ENCODE measurements around the gene PDILT. TPM values are rescaled to one million over a fixed set of nuclear protein-coding genes. Genes with fewer than 3 reads are reported as not detected.

The PDILT gene
- total RNA-seq, 1 donor from 2014 or later, result not detected

DNA sequence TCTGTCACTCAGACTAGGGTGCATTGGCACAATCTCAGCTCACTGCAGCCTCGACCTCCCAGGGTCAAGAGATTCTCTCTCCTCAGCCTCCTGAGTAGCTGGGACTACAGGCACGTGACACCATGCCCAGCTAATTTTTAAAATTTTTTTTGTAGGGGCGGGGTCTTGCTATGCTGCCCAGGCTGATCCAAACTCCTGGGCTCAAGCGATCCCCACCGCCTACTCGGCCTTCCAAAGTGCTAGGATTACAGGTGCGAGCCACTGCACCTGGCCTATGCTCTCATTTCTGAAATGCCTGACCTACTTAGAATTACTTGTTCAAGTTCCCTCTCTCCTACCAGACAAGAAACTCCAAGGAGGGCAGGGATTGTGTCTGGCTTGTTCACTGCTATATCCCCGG, 72.1 kb downstream of the PDILT start:
- no peak overlapping the region for H3K4me3 Mint-ChIP-seq (ENCODE audit: unreplicated experiment)
- H3K9me3 Mint-ChIP-seq (ENCODE audit: unreplicated experiment), result no peaks in the 10 kb centered on the region
- Histone ChIP-seq H3K27ac (ENCODE audit: low read depth, low read length) (no peak overlapping the region), H3K27me3 (ENCODE audit: insufficient read depth, low read length) (no peaks in the 10 kb centered on the region), H3K36me3 (ENCODE audit: insufficient read depth, low read length) (no peaks in the 10 kb centered on the region), H3K4me2 (ENCODE audit: low read length) (no peak overlapping the region), H3K9me3 (ENCODE audit: insufficient read depth, low read depth, low read length) (peaks cover 2% of the 10 kb centered on the region), H3K79me2 (ENCODE audit: insufficient read depth, low read length) (no peaks in the 10 kb centered on the region), H3K4me3 (ENCODE audit: insufficient read depth, low read depth, low read length) (no peak overlapping the region), H4K20me1 (ENCODE audit: insufficient read depth, low read length) (no peaks in the 10 kb centered on the region), H2AFZ (ENCODE audit: low read depth, low read length) (no peak overlapping the region), H3K4me1 (ENCODE audit: insufficient read depth, low read length) (no peaks in the 10 kb centered on the region), H3K9ac (ENCODE audit: low read length) (no peak overlapping the region)
- H3K4me1 Mint-ChIP-seq (ENCODE audit: low read depth, unreplicated experiment), result no peaks in the 10 kb centered on the region
- DNase-seq (ENCODE audit: low read depth), result no peak
- H3K27ac Mint-ChIP-seq (ENCODE audit: unreplicated experiment), result no peak overlapping the region
- no peak for FAIRE-seq
- H3K27me3 Mint-ChIP-seq (ENCODE audit: low read depth, unreplicated experiment), result peaks cover 37% of the 10 kb centered on the region
- no peak for TF ChIP-seq EZH2 (IDR thresholded peaks at IDR 0.05; ENCODE audit: insufficient read depth, low read length)
- no peaks in the 10 kb centered on the region for H3K36me3 Mint-ChIP-seq (ENCODE audit: low read depth, unreplicated experiment)

DNA sequence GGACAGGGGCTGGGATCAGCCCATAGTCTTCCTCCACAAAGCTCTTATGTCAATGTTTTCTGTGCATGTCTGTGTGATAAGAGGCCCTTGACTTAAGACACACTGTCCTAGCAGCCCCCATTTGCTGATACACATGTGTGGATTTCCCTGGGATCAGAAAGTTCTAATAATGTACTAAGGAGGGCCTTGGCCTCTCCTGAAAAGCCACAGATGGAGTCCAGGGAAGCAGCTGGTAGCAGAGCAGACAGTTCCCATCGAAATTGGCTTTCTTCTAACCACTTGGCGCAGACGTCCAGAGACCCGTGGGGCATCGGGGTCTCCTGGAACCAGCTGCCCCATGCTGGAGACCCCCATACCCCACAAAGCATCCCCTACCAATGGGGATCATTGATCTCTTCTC, 72.9 kb downstream of the PDILT start:
- Histone ChIP-seq H3K9me3 (ENCODE audit: insufficient read depth, low read depth, low read length) (peaks cover 2% of the 10 kb centered on the region), H4K20me1 (ENCODE audit: insufficient read depth, low read length) (no peaks in the 10 kb centered on the region), H3K79me2 (ENCODE audit: insufficient read depth, low read length) (no peaks in the 10 kb centered on the region), H3K36me3 (ENCODE audit: insufficient read depth, low read length) (no peaks in the 10 kb centered on the region), H3K4me1 (ENCODE audit: insufficient read depth, low read length) (no peaks in the 10 kb centered on the region), H3K27ac (ENCODE audit: low read depth, low read length) (no peak overlapping the region), H3K9ac (ENCODE audit: low read length) (no peak overlapping the region), H2AFZ (ENCODE audit: low read depth, low read length) (no peak overlapping the region), H3K4me3 (ENCODE audit: insufficient read depth, low read depth, low read length) (no peak overlapping the region), H3K27me3 (ENCODE audit: insufficient read depth, low read length) (no peaks in the 10 kb centered on the region), H3K4me2 (ENCODE audit: low read length) (no peak overlapping the region)
- TF ChIP-seq EZH2 (IDR thresholded peaks at IDR 0.05; ENCODE audit: insufficient read depth, low read length) (no peak), CTCF (IDR thresholded peaks at IDR 0.05; ENCODE audit: insufficient read depth, low read depth, low read length) (no peak)
- Mint-ChIP-seq H3K4me1 (ENCODE audit: low read depth, unreplicated experiment) (no peaks in the 10 kb centered on the region), H3K36me3 (ENCODE audit: low read depth, unreplicated experiment) (no peaks in the 10 kb centered on the region), H3K9me3 (ENCODE audit: unreplicated experiment) (no peaks in the 10 kb centered on the region), H3K27ac (ENCODE audit: unreplicated experiment) (no peak overlapping the region), H3K27me3 (ENCODE audit: low read depth, unreplicated experiment) (peaks cover 31% of the 10 kb centered on the region), H3K4me3 (ENCODE audit: unreplicated experiment) (no peak overlapping the region)
- no peak for DNase-seq (ENCODE audit: low read depth)
- no peak for FAIRE-seq

DNA sequence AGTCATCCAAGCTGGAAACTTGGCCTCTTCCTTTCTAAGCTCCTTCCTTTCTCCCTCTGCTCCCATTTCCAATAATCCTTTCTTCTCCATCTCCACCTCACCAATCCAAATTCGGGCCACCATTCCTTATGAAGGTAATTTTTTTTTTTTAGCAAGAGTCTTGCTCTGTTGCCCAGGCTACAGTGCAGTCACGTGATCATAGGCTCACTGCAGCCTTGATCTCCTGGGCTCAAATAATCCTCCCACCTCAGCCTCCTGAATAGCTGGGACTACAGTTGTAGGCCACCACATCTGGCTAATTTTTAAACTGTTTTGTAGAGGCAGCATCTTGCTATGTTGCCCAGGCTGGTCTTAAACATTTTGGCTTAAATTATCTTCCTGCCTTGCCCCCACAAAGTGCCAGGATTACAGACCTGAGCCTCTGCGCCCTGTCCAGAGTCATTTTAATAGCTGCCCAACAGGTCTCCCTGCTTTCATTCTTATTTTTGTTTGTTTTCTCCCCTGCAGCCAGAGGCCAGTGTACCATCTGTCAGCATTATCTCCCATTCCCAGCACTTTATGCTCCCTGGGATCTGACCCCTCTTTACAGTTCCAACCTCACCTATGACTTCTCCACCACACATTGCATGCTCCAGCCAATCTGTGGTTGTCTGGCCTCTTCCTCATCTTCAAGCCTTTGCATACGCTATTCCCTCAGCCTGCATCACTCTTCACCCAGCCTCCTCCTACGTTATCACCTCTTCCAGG, 75.0 kb downstream of the PDILT start:
- Mint-ChIP-seq H3K9me3 (ENCODE audit: unreplicated experiment) (no peaks in the 10 kb centered on the region), H3K4me1 (ENCODE audit: low read depth, unreplicated experiment) (no peaks in the 10 kb centered on the region), H3K36me3 (ENCODE audit: low read depth, unreplicated experiment) (no peaks in the 10 kb centered on the region), H3K4me3 (ENCODE audit: unreplicated experiment) (no peak overlapping the region), H3K27ac (ENCODE audit: unreplicated experiment) (no peak overlapping the region), H3K27me3 (ENCODE audit: low read depth, unreplicated experiment) (peaks cover 17% of the 10 kb centered on the region)
- Histone ChIP-seq H3K4me3 (ENCODE audit: insufficient read depth, low read depth, low read length) (no peak overlapping the region), H3K9ac (ENCODE audit: low read length) (no peak overlapping the region), H3K9me3 (ENCODE audit: insufficient read depth, low read depth, low read length) (peaks cover 2% of the 10 kb centered on the region), H3K4me2 (ENCODE audit: low read length) (no peak overlapping the region), H3K79me2 (ENCODE audit: insufficient read depth, low read length) (no peaks in the 10 kb centered on the region), H2AFZ (ENCODE audit: low read depth, low read length) (no peak overlapping the region), H4K20me1 (ENCODE audit: insufficient read depth, low read length) (no peaks in the 10 kb centered on the region), H3K27ac (ENCODE audit: low read depth, low read length) (no peak overlapping the region), H3K27me3 (ENCODE audit: insufficient read depth, low read length) (no peaks in the 10 kb centered on the region), H3K36me3 (ENCODE audit: insufficient read depth, low read length) (no peaks in the 10 kb centered on the region), H3K4me1 (ENCODE audit: insufficient read depth, low read length) (no peaks in the 10 kb centered on the region)
- FAIRE-seq (no peak), DNase-seq (ENCODE audit: low read depth) (no peak)
- no peak for TF ChIP-seq CTCF (IDR thresholded peaks at IDR 0.05; ENCODE audit: insufficient read depth, low read depth, low read length)
- TF ChIP-seq EZH2 (IDR thresholded peaks at IDR 0.05; ENCODE audit: insufficient read depth, low read length), result no peak

All from astrocyte (in vitro differentiated cells and primary cell).